IMR-90 (cell line): ENCODE data around the gene ADGRB3. TPM values are rescaled to one million over a fixed set of nuclear protein-coding genes. Genes with fewer than 3 reads are reported as not detected.

Experiments
- ATAC-seq: fragments of 200-7000 bp; cut with Tn5 transposase; 2 replicates; pipeline ENCODE4 v1.9.1; 2020; ENCODE audit warnings: low read depth, mild to moderate bottlenecking, moderate library complexity
- BruUV-seq: library from RNA; stranded (reverse); fragments of 400-500 nt; replicated peaks from 2 replicates; lab custom pipeline; 2021; lab: Mats Ljungman, UMichigan
- CTCF ChIA-PET: fragments of 300-600 bp; formaldehyde crosslinking; extraction: SDS; loops from one replicate; lab custom pipeline; 2021; ENCODE audit warnings: antibody characterized with exemption; lab: Yijun Ruan, JAX
- POLR2A ChIA-PET: fragments of 300-600 bp; sonication (Branson Sonifier 250); formaldehyde crosslinking; loops from one replicate; lab custom pipeline; 2022; ENCODE audit warnings: antibody characterized with exemption; ENCODE audit not compliant: unreplicated experiment; lab: Charles Lee
- DNase-seq: peaks from one replicate; pipeline ENCODE4 v3.0.0; 2013
- H2AFZ ChIP-seq: replicated peaks from 2 replicates; pipeline ENCODE3; 2013; ENCODE audit warnings: low read length, mild to moderate bottlenecking; ENCODE audit not compliant: poor library complexity
- H2AK5ac ChIP-seq: 2 replicates; pipeline ENCODE4 v1.6.1; 2013; ENCODE audit warnings: low read depth, low read length, inconsistent platforms
- H2AK9ac ChIP-seq: replicated peaks from 2 replicates; pipeline ENCODE3; 2013; ENCODE audit warnings: mild to moderate bottlenecking, low read depth, low read length, moderate library complexity; ENCODE audit not compliant: poor library complexity
- H2BK120ac ChIP-seq: 2 replicates; pipeline ENCODE4 v1.6.1; 2013; ENCODE audit warnings: low read depth, low read length, inconsistent platforms
- H2BK15ac ChIP-seq: 3 replicates; pipeline ENCODE4 v1.6.1; 2013; ENCODE audit warnings: low read depth, low read length, inconsistent platforms
- H2BK20ac ChIP-seq: 2 replicates; pipeline ENCODE4 v1.6.1; 2013; ENCODE audit warnings: low read depth, mild to moderate bottlenecking, inconsistent platforms, low read length, moderate library complexity
- H2BK5ac ChIP-seq: 2 replicates; pipeline ENCODE4 v1.6.1; 2013; ENCODE audit warnings: mild to moderate bottlenecking, low read depth, low read length, inconsistent platforms; ENCODE audit not compliant: poor library complexity, severe bottlenecking
- H3K14ac ChIP-seq: replicated peaks from 2 replicates; pipeline ENCODE4 v1.6.1; 2013; ENCODE audit warnings: low read depth, low read length, inconsistent platforms
- H3K18ac ChIP-seq: 2 replicates; pipeline ENCODE4 v1.6.1; 2013; ENCODE audit warnings: low read depth, low read length, control low read depth
- H3K23ac ChIP-seq: 2 replicates; pipeline ENCODE4 v1.6.1; 2013; ENCODE audit warnings: low read depth, low read length, inconsistent platforms
- H3K27ac ChIP-seq: 2 replicates; pipeline ENCODE4 v1.5.1; 2013; ENCODE audit warnings: mild to moderate bottlenecking, control low read depth, low read length; ENCODE audit not compliant: insufficient read depth
- H3K27me3 ChIP-seq: 2 replicates; pipeline ENCODE4 v1.6.1; 2013; ENCODE audit warnings: low read length; ENCODE audit not compliant: control insufficient read depth, insufficient read depth
- H3K36me3 ChIP-seq: 2 replicates; pipeline ENCODE4 v1.6.1; 2013; ENCODE audit warnings: low read length, mixed read lengths; ENCODE audit not compliant: control insufficient read depth, insufficient read depth
- H3K4ac ChIP-seq: 2 replicates; pipeline ENCODE4 v1.6.1; 2013; ENCODE audit warnings: low read depth, low read length, inconsistent platforms
- H3K4me1 ChIP-seq: 2 replicates; pipeline ENCODE4 v1.6.1; 2013; ENCODE audit warnings: low read length, mixed read lengths; ENCODE audit not compliant: control insufficient read depth, insufficient read depth
- H3K4me2 ChIP-seq: 2 replicates; pipeline ENCODE4 v1.6.1; 2013; ENCODE audit warnings: low read depth, mild to moderate bottlenecking, control low read depth, low read length, moderate library complexity
- H3K4me3 ChIP-seq: 2 replicates; pipeline ENCODE4 v1.5.1; 2013; ENCODE audit warnings: low read depth, mild to moderate bottlenecking, control low read depth, low read length, moderate library complexity; ENCODE audit not compliant: insufficient read depth
- H3K56ac ChIP-seq: 2 replicates; pipeline ENCODE4 v1.6.1; 2013; ENCODE audit warnings: low read length, inconsistent platforms; ENCODE audit not compliant: insufficient read depth; ENCODE audit errors: extremely low read depth
- H3K79me1 ChIP-seq, 2 experiments: 2 replicates each; pipeline ENCODE4 v1.6.1; 2013; ENCODE audit warnings: low read length in 2 of 2, inconsistent platforms in 1 of 2, low read depth in 1 of 2
- H3K9ac ChIP-seq: 2 replicates; pipeline ENCODE4 v1.6.1; 2013; ENCODE audit warnings: low read depth, low read length, control low read depth
- H3K9me1 ChIP-seq: 2 replicates; pipeline ENCODE4 v1.6.1; 2013; ENCODE audit warnings: low read length, inconsistent platforms; ENCODE audit not compliant: insufficient read depth
- H3K9me3 ChIP-seq: 2 replicates; pipeline ENCODE4 v1.6.1; 2013; ENCODE audit warnings: low read length; ENCODE audit not compliant: control insufficient read depth, insufficient read depth
- H4K20me1 ChIP-seq: 2 replicates; pipeline ENCODE4 v1.6.1; 2013; ENCODE audit warnings: low read length, inconsistent platforms; ENCODE audit not compliant: insufficient read depth
- H4K5ac ChIP-seq: 2 replicates; pipeline ENCODE4 v1.6.1; 2013; ENCODE audit warnings: mild to moderate bottlenecking, low read depth, low read length, control low read depth
- H4K8ac ChIP-seq, 2 experiments: 2 replicates each; pipeline ENCODE4 v1.6.1; 2013; ENCODE audit warnings: low read depth in 2 of 2, low read length in 2 of 2, control low read depth in 1 of 2, inconsistent platforms in 1 of 2
- H4K91ac ChIP-seq: 2 replicates; pipeline ENCODE4 v1.6.1; 2013; ENCODE audit warnings: low read depth, low read length, inconsistent platforms; ENCODE audit not compliant: insufficient read depth
- BHLHE40 ChIP-seq: fragments of 150-350 bp; IDR thresholded peaks from 2 replicates; pipeline ENCODE4 v1.6.1; 2016; ENCODE audit warnings: mild to moderate bottlenecking, low read depth, low read length
- CEBPB ChIP-seq: IDR thresholded peaks from 2 replicates; pipeline ENCODE4 v1.6.1; 2012; ENCODE audit warnings: low read depth, low read length, improper control_type of control experiment
- CHD1 ChIP-seq: IDR thresholded peaks from 2 replicates; pipeline ENCODE4 v1.6.1; 2012; ENCODE audit warnings: low read depth, low read length, improper control_type of control experiment
- ELK1 ChIP-seq: fragments of 150-350 bp; IDR thresholded peaks from 2 replicates; pipeline ENCODE4 v1.6.1; 2016; ENCODE audit warnings: low read depth, mild to moderate bottlenecking, low read length, moderate library complexity, borderline replicate concordance
- FOS ChIP-seq: fragments of 150-350 bp; IDR thresholded peaks from 2 replicates; pipeline ENCODE4 v1.6.1; 2016; ENCODE audit warnings: low read depth, low read length
- MAZ ChIP-seq: IDR thresholded peaks from 2 replicates; pipeline ENCODE4 v1.6.1; 2012; ENCODE audit warnings: low read depth, mild to moderate bottlenecking, low read length, improper control_type of control experiment, moderate library complexity, borderline replicate concordance
- MXI1 ChIP-seq: IDR thresholded peaks from 2 replicates; pipeline ENCODE4 v1.6.1; 2012; ENCODE audit warnings: low read depth, mild to moderate bottlenecking, low read length, moderate library complexity, borderline replicate concordance
- NFE2L2 ChIP-seq: fragments of 150-350 bp; IDR thresholded peaks from 2 replicates; pipeline ENCODE4 v1.6.1; 2016; ENCODE audit warnings: low read depth, mild to moderate bottlenecking, low read length
- RAD21 ChIP-seq: IDR thresholded peaks from 2 replicates; pipeline ENCODE4 v1.6.1; 2012; ENCODE audit warnings: low read length, improper control_type of control experiment
- RCOR1 ChIP-seq: IDR thresholded peaks from 2 replicates; pipeline ENCODE4 v1.6.1; 2012; ENCODE audit warnings: mild to moderate bottlenecking, low read length, improper control_type of control experiment; ENCODE audit not compliant: insufficient replicate concordance
- RFX5 ChIP-seq: IDR thresholded peaks from 2 replicates; pipeline ENCODE4 v1.8.0; 2012; ENCODE audit warnings: low read depth, mild to moderate bottlenecking, low read length, moderate library complexity
- SMC3 ChIP-seq: fragments of 150-350 bp; IDR thresholded peaks from 2 replicates; pipeline ENCODE4 v1.6.1; 2016; ENCODE audit warnings: low read depth, mild to moderate bottlenecking, antibody characterized with exemption, low read length, moderate library complexity
- USF2 ChIP-seq: fragments of 150-350 bp; IDR thresholded peaks from 2 replicates; pipeline ENCODE4 v1.6.1; 2017; ENCODE audit warnings: mild to moderate bottlenecking, antibody characterized with exemption, low read length, low read depth
- WGBS, 2 experiments: methylation state at CpG; one replicate each; pipeline versions ENCODE4 v1.1.5 to v1.1.7; 2013; ENCODE audit warnings: missing lambda C conversion rate in 2 of 2; ENCODE audit not compliant: insufficient read length in 1 of 2; ENCODE audit errors: extremely low coverage in 2 of 2; 5-methylcytosine and 5-hydroxymethylcytosine counted together
- dilution Hi-C: fragments of 300-500 bp; cut with HindIII; formaldehyde crosslinking; loops from one replicate; pipeline ENCODE4 v1.14.3; 2018; ENCODE audit warnings: low sequenced_read_pairs; ENCODE audit not compliant: unreplicated experiment
- in situ Hi-C: fragments of 300-500 bp; cut with MboI; formaldehyde crosslinking; loops from 3 replicates; pipeline ENCODE4 v1.14.3; 2019; ENCODE audit warnings: low sequenced_read_pairs, inconsistent platforms, mixed read lengths
- intact Hi-C: fragments of 100-400 bp; cut with micrococcal nuclease; formaldehyde crosslinking; loops from 2 replicates; pipeline ENCODE4 v1.10.0; 2022
- polyA plus RNA-seq, 3 experiments: library from polyadenylated mRNA; depleted of rRNA; stranded (reverse); fragments of >200 nt; gene quantifications; 2 replicates each; pipeline ENCODE4 v1.2.3, GENCODE V29; 2012; ENCODE audit warnings: low replicate concordance in 1 of 3
- total RNA-seq: library from RNA; depleted of rRNA; stranded (reverse); fragments of >200 nt; gene quantifications from 2 replicates; pipeline ENCODE4 v1.2.3, GENCODE V29; 2012

ADGRB3 gene
- total and polyA plus RNA-seq, 2 of the 4 experiments (the other 2 are of a cell fraction): not detected

DNA sequence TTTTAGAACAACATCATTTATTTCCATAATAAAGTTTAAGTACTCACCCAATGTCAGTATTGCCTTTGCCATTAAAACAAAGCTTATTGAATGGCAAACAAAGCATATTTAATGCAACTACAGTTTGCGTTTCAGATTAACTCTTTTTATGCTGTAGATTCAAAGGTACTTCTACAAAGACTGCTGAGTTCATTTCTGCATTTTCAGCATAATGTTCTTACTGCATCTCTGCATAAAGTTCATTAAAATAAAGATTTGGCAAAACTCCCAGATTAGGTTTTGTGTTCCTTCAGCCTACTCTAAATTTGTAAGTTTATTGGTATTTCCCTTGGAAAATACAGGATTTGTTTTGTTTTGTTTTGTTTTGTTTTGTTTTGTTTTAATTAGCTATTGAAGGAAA lies 359.4 kb downstream of the ADGRB3 start:
- WGBS, 2 experiments: no CpG with 5 or more reads among the region's 1 CpG
- Histone ChIP-seq H2BK120ac (no peak overlapping the region), H2BK15ac (no peak overlapping the region), H3K18ac (no peak overlapping the region), H3K4me2 (no peak overlapping the region), H3K4ac (no peak overlapping the region), H2BK5ac (no peak overlapping the region), H3K9me3 (no peaks in the 10 kb centered on the region), H4K91ac (no peak overlapping the region), H2BK20ac (no peak overlapping the region), H2AK5ac (no peak overlapping the region), H2AFZ (no peak overlapping the region), H3K14ac (no peak overlapping the region), H4K20me1 (no peaks in the 10 kb centered on the region), H3K9me1 (no peaks in the 10 kb centered on the region), H3K79me1 (no peaks in the 10 kb centered on the region), H3K4me1 (no peaks in the 10 kb centered on the region), H3K36me3 (no peaks in the 10 kb centered on the region), H3K9ac (no peak overlapping the region), H3K4me3 (no peak overlapping the region), H3K56ac (no peak overlapping the region), H3K27me3 (no peaks in the 10 kb centered on the region), H4K8ac (no peak overlapping the region), H2AK9ac (no peak overlapping the region), H3K27ac (no peak overlapping the region), H3K23ac (no peak overlapping the region), H4K5ac (no peak overlapping the region)
- ATAC-seq (no peak), DNase-seq (no peak)
- in situ Hi-C loops: no loop called here
- intact Hi-C loops: no loop called here
- ChIA-PET CTCF (no interaction called here), POLR2A (no interaction called here)
- BruUV-seq: no TSS peak
- TF ChIP-seq MAZ (no peak), BHLHE40 (no peak), ELK1 (no peak), FOS (no peak), RAD21 (no peak), USF2 (no peak), MXI1 (no peak), RFX5 (no peak), NFE2L2 (no peak), SMC3 (no peak), RCOR1 (no peak), CHD1 (no peak), CEBPB (no peak)
- dilution Hi-C loops: no loop called here
